GM12891 (cell line): ENCODE measurements around the gene CACNA1G.

Experiments
- PAX5 ChIP-seq: IDR thresholded peaks from 2 replicates; pipeline ENCODE4 v1.6.1; 2011; ENCODE audit warnings: low read length, moderate library complexity, mild to moderate bottlenecking; ENCODE audit not compliant: insufficient read depth, severe bottlenecking
- POLR2A ChIP-seq: IDR thresholded peaks from 2 replicates; pipeline ENCODE4 v1.6.1; 2011; ENCODE audit warnings: low read depth, low read length, control low read depth
- POLR2AphosphoS5 ChIP-seq: IDR thresholded peaks from 2 replicates; pipeline ENCODE4 v1.6.1; 2011; ENCODE audit warnings: low read depth, low read length, control low read depth
- POU2F2 ChIP-seq: IDR thresholded peaks from 2 replicates; pipeline ENCODE4 v1.6.1; 2011; ENCODE audit warnings: low read depth, mild to moderate bottlenecking, control low read depth, low read length, moderate library complexity
- SPI1 ChIP-seq: IDR thresholded peaks from 2 replicates; pipeline ENCODE4 v1.6.1; 2011; ENCODE audit warnings: low read depth, low read length, control low read depth
- TAF1 ChIP-seq: IDR thresholded peaks from 2 replicates; pipeline ENCODE4 v1.6.1; 2011; ENCODE audit warnings: low read depth, low read length, control low read depth

GRCh38 chr17:50588391-50589049, 28.0 kb downstream of the CACNA1G start:
- TF ChIP-seq TAF1 (no peak), POLR2A (no peak), POLR2AphosphoS5 (no peak), SPI1 (no peak), POU2F2 (no peak), PAX5 (no peak)
